Ovary (tissue), 9 donors: ENCODE data around the gene BUB1B. TPM values are rescaled to one million over a fixed set of nuclear protein-coding genes. Genes with fewer than 3 reads are reported as not detected.
"Not testable (repeated sequence)": the region's sequence is repeated elsewhere in the genome, so short reads cannot be mapped to it uniquely, and the experiment has no call there.

ENCODE experiments used
- DNase-seq, 5 donors: peaks; one replicate each; pipeline ENCODE4 v3.0.0-alpha.2; 2019 to 2020
- H3K27ac ChIP-seq, 2 donors: fragments of 200-600 bp; one replicate each; pipeline versions ENCODE4 v1.5.1 to v1.8.0; 2019 to 2022
- H3K27me3 ChIP-seq: fragments of 200-600 bp; one replicate; pipeline ENCODE4 v1.8.0; 2022
- H3K36me3 ChIP-seq: fragments of 200-600 bp; sonication (generic); one replicate; pipeline ENCODE4 v1.5.1; 2019
- H3K4me1 ChIP-seq: one replicate; pipeline ENCODE4 v1.8.1; 2013; ENCODE audit warnings: mild to moderate bottlenecking, moderate library complexity; ENCODE audit not compliant: insufficient read depth
- H3K4me3 ChIP-seq: fragments of 200-600 bp; sonication (generic); one replicate; pipeline ENCODE4 v1.5.1; 2017
- H3K9me3 ChIP-seq, 2 donors: fragments of 200-600 bp in 1 of 2; sonication (generic) in 1 of 2; one replicate each; pipeline versions ENCODE4 v1.5.1 to v1.8.1; 2013 to 2019; ENCODE audit warnings: mild to moderate bottlenecking in 1 of 2, moderate library complexity in 1 of 2
- EP300 ChIP-seq: sonication (generic); formaldehyde crosslinking; IDR thresholded peaks from one replicate; pipeline ENCODE4 v1.6.1; 2017; ENCODE audit warnings: antibody characterized with exemption
- POLR2A ChIP-seq: fragments of 450-650 bp; IDR thresholded peaks from one replicate; pipeline ENCODE4 v1.6.1; 2017; ENCODE audit warnings: antibody characterized with exemption, mild to moderate bottlenecking, moderate library complexity
- WGBS, 3 donors: extraction: QIAGEN DNeasy Blood & Tissue Kit in 1 of 3; methylation state at CpG; one replicate each; pipeline versions ENCODE4 v1.1.5 to v1.1.7; 2013 to 2017; 5-methylcytosine and 5-hydroxymethylcytosine counted together
- intact Hi-C, 4 donors: fragments of 100-400 bp; cut with DNase I; formaldehyde crosslinking; loops; one replicate each; pipeline versions ENCODE4 v1.11.0 to v1.15.1; 2022 to 2023
- polyA plus RNA-seq, 2 donors: library from polyadenylated mRNA; stranded (reverse); fragments of 200-250 nt in 1 of 2; fragments of 350-450 nt in 1 of 2; fragmentation: Illumina TruSeq in 1 of 2; extraction: RNeasy Lipid Tissue Mini Kit (QIAGEN cat#74804) in 1 of 2; gene quantifications; one replicate each; pipeline ENCODE4 v1.2.3, GENCODE V29; 2013 to 2014
- total RNA-seq, 7 donors: library from RNA; depleted of rRNA in 2 of 7; stranded (reverse); fragments of >200 nt in 2 of 7; fragmentation: NEBNext Ultra II Directional in 3 of 7; extraction: Animal tissue kit (Norgen Biotek cat#: 25700) in 3 of 7; gene quantifications; one replicate each; pipeline versions ENCODE4 v1.1.0 to v1.2.4, GENCODE V29; 2016 to 2023
- TF ChIP-seq, protein P1 (sequence below), 3 donors: fragments of 450-650 bp in 2 of 3; fragments of 200-600 bp in 1 of 3; IDR thresholded peaks; one replicate each; pipeline versions ENCODE4 v1.5.1 to v1.8.0; 2016 to 2022; ENCODE audit warnings: antibody characterized with exemption in 3 of 3, mild to moderate bottlenecking in 1 of 3
- donor health status: DM: no; HTN: no; CAD: no; lungs with moderate emphysema.
- donor health status: DM: no; HTN: no; CAD: no.
- donor health status: Bipolar disorder and iron deficiency.
- donor health status: DM: yes; HTN: yes; CAD: no.
- donor health status: DM: no; HTN: no; CAD: no.
- donor health status: DM: yes; HTN: yes; CAD: no.

The BUB1B gene
- total and polyA plus RNA-seq, 9 donors = 0.43 to 2.4 (median 1.2) TPM; not detected in 1

DNA sequence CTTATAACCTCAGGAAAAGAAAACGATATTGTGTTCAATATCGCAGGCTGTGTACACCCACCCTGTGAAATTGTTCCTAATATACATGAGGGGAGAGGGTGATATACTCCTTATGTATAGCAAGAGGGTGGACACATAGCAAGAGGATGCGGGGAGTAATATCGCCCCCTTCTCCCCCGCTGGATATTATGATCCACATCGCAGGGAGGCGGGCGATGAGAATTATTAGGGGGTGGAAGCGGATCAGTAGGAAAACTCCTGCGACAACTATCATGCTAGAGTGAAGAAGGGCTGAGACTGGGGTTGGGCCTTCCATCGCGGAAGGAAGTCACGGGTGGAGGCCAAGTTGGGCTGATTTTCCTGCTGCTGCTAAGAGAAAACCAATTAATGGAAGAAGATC is 27.3 kb upstream of the BUB1B start:
- TF ChIP-seq, protein P1, sequence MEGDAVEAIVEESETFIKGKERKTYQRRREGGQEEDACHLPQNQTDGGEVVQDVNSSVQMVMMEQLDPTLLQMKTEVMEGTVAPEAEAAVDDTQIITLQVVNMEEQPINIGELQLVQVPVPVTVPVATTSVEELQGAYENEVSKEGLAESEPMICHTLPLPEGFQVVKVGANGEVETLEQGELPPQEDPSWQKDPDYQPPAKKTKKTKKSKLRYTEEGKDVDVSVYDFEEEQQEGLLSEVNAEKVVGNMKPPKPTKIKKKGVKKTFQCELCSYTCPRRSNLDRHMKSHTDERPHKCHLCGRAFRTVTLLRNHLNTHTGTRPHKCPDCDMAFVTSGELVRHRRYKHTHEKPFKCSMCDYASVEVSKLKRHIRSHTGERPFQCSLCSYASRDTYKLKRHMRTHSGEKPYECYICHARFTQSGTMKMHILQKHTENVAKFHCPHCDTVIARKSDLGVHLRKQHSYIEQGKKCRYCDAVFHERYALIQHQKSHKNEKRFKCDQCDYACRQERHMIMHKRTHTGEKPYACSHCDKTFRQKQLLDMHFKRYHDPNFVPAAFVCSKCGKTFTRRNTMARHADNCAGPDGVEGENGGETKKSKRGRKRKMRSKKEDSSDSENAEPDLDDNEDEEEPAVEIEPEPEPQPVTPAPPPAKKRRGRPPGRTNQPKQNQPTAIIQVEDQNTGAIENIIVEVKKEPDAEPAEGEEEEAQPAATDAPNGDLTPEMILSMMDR (IDR thresholded peaks at IDR 0.05) = no peak
- no peak for TF ChIP-seq POLR2A
- no peak for TF ChIP-seq EP300
- Histone ChIP-seq H3K36me3 (no peaks in the 10 kb centered on the region), H3K27me3 (no peaks in the 10 kb centered on the region), H3K4me1 (no peaks in the 10 kb centered on the region), H3K4me3 (no peak overlapping the region), H3K27ac (no peak overlapping the region), H3K9me3 (no peaks in the 10 kb centered on the region)
- WGBS, 3 donors = 86 to 90% (median 87%) methylated on average over 13 of the region's 13 CpGs
- DNase-seq = no peak
- intact Hi-C loops = no loop called here

DNA sequence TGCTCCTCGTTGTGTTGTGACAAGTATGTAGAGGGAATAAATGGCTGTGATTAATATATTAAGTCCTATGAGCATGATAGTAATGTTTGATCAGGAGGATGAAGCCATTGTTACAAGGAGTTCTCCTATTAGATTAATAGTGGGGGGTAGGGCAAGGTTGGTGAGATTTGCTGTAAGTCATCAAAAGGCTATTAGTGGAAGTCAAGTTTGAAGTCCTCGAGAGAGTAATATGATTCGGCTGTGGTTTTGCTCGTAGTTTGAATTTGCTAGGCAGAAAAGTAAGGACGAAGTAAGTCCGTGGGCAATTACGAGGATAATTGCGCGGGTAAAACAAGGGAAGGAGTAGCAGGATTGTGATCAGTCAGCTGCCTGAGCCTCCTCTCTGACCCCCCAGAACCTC is 26.0 kb upstream of the BUB1B start:
- Histone ChIP-seq H3K27me3 (no peaks in the 10 kb centered on the region), H3K9me3 (no peaks in the 10 kb centered on the region), H3K4me3 (no peak overlapping the region), H3K4me1 (no peaks in the 10 kb centered on the region), H3K27ac (no peak overlapping the region), H3K36me3 (no peaks in the 10 kb centered on the region)
- no peak for DNase-seq
- WGBS, 3 donors = 75 to 79% (median 78%) methylated on average over 9 of the region's 9 CpGs
- intact Hi-C loops = no loop called here
- TF ChIP-seq EP300 (no peak), POLR2A (no peak)
- TF ChIP-seq, protein P1 (IDR thresholded peaks at IDR 0.05) = no peak

DNA sequence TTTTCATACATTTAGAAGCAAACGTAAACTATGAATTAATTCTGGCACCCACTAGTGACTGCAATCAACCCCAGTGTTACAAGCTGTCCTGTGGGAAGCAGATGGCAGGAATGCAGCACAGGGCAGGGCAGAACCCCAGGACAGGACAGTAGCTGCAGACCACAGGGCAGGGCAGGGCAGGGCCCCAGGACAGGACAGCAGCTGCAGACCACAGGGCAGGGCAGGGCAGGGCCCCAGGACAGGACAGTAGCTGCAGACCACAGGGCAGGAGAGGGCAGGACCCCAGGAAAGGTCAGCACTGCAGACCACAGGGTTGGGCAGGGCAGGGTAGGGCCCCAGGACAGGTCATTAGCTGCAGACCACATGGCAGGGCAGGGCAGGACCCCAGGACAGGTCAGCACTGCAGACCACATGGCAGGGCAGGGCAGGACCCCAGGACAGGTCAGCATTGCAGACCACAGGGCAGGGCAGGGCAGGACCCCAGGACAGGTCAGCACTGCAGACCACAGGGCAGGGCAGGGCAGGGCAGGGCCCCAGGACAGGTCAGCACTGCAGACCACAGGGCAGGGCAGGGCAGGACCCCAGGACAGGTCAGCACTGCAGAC is 24.9 kb upstream of the BUB1B start:
- DNase-seq, H3K4me3 ChIP-seq, H3K36me3 ChIP-seq, H3K4me1 ChIP-seq, H3K27ac ChIP-seq, H3K27me3 ChIP-seq, intact Hi-C loops, H3K9me3 ChIP-seq: not testable (repeated sequence)
- 36 to 63% (median 47%) methylated on average over 1 of the region's 1 CpG for WGBS, 3 donors

GRCh38 chr15:40136470-40137302 is 24.2 kb upstream of the BUB1B start:
- DNase-seq = no peak
- TF ChIP-seq POLR2A (no peak), EP300 (no peak)
- TF ChIP-seq, protein P1 (IDR thresholded peaks at IDR 0.05) = no peak
- H3K27ac ChIP-seq = no peak overlapping the region
- no peaks in the 10 kb centered on the region for H3K27me3 ChIP-seq
- 81 to 87% (median 81%) methylated on average over 6 of the region's 6 CpGs for WGBS, 3 donors
- intact Hi-C loops = no loop called here
- H3K4me1 ChIP-seq = no peaks in the 10 kb centered on the region
- H3K9me3 ChIP-seq = no peaks in the 10 kb centered on the region
- no peak overlapping the region for H3K4me3 ChIP-seq
- no peaks in the 10 kb centered on the region for H3K36me3 ChIP-seq
